ENCODE results near the gene PUM2.

PUM2 gene

GRCh38 chr2:20203072-20203471 is 147.6 kb downstream of the PUM2 start:
- Histone ChIP-seq H3K4me2 (ENCODE audit: low read depth, low read length) (no peak overlapping the region), H3K4me1 (ENCODE audit: low read length) (peaks cover 57% of the 10 kb centered on the region), H3K9me2 (replicated peaks; ENCODE audit: insufficient read depth, low read length) (no peaks in the 10 kb centered on the region), H3K27ac (ENCODE audit: low read length) (no peak overlapping the region), H3K27me3 (replicated peaks; ENCODE audit: insufficient read depth, low read length) (no peaks in the 10 kb centered on the region), H3K9me3 (replicated peaks; ENCODE audit: insufficient read depth, low read length) (no peaks in the 10 kb centered on the region), H3K9ac (ENCODE audit: low read length) (no peak overlapping the region), H3F3A (ENCODE audit: insufficient read depth, low read length) (peaks cover 80% of the 10 kb centered on the region), H4K20me1 (ENCODE audit: insufficient read depth, low read length) (no peaks in the 10 kb centered on the region), H3K79me2 (ENCODE audit: low read length) (peaks cover 60% of the 10 kb centered on the region), H3K36me3 (replicated peaks; ENCODE audit: insufficient read depth, low read length) (peaks cover 26% of the 10 kb centered on the region), H3K4me3 (ENCODE audit: low read length) (no peak overlapping the region), H2AFZ (ENCODE audit: low read length) (no peak overlapping the region)
- DNase-seq, result no peak
- no peak for TF ChIP-seq CTCF (IDR thresholded peaks at IDR 0.05; ENCODE audit: low read length)
- TF ChIP-seq EZH2 (optimal IDR thresholded peaks at IDR 0.05; ENCODE audit: low read depth, low read length), result no peak
- no peak for TF ChIP-seq EZH2phosphoT487 (IDR thresholded peaks at IDR 0.05; ENCODE audit: low read length)

GRCh38 chr2:20201671-20202070 is 149.0 kb downstream of the PUM2 start:
- peaks cover 26% of the 10 kb centered on the region for H3K36me3 ChIP-seq (replicated peaks; ENCODE audit: insufficient read depth, low read length)
- peaks cover 52% of the 10 kb centered on the region for H3K4me1 ChIP-seq (ENCODE audit: low read length)
- no peak overlapping the region for H3K27ac ChIP-seq (ENCODE audit: low read length)

GRCh38 chr2:20200697-20201555 is 149.7 kb downstream of the PUM2 start:
- Histone ChIP-seq H3K4me3 (ENCODE audit: low read length) (no peak overlapping the region), H3K4me2 (ENCODE audit: low read depth, low read length) (no peak overlapping the region), H3K36me3 (replicated peaks; ENCODE audit: insufficient read depth, low read length) (peaks cover 26% of the 10 kb centered on the region), H3K27me3 (replicated peaks; ENCODE audit: insufficient read depth, low read length) (no peaks in the 10 kb centered on the region), H3K4me1 (ENCODE audit: low read length) (peaks cover 45% of the 10 kb centered on the region), H3K9me3 (replicated peaks; ENCODE audit: insufficient read depth, low read length) (no peaks in the 10 kb centered on the region), H3K27ac (ENCODE audit: low read length) (no peak overlapping the region; the same call in 1 of the 2 replicates), H4K20me1 (ENCODE audit: insufficient read depth, low read length) (no peaks in the 10 kb centered on the region), H3K9ac (ENCODE audit: low read length) (no peak overlapping the region), H2AFZ (ENCODE audit: low read length) (no peak overlapping the region), H3K79me2 (ENCODE audit: low read length) (peaks cover 44% of the 10 kb centered on the region), H3F3A (ENCODE audit: insufficient read depth, low read length) (peaks cover 65% of the 10 kb centered on the region), H3K9me2 (replicated peaks; ENCODE audit: insufficient read depth, low read length) (no peaks in the 10 kb centered on the region)
- DNase-seq, result no peak
- TF ChIP-seq EZH2 (optimal IDR thresholded peaks at IDR 0.05; ENCODE audit: low read depth, low read length) (no peak), CTCF (IDR thresholded peaks at IDR 0.05; ENCODE audit: low read length) (no peak), EZH2phosphoT487 (IDR thresholded peaks at IDR 0.05; ENCODE audit: low read length) (no peak)

More at GRCh38 chr2:20201671-20202070, 149.0 kb downstream of the PUM2 start:
- H4K20me1 ChIP-seq (ENCODE audit: insufficient read depth, low read length), result no peaks in the 10 kb centered on the region
- no peak overlapping the region for H3K4me3 ChIP-seq (ENCODE audit: low read length)
- no peaks in the 10 kb centered on the region for H3K27me3 ChIP-seq (replicated peaks; ENCODE audit: insufficient read depth, low read length)
- no peak overlapping the region for H3K9ac ChIP-seq (ENCODE audit: low read length)
- H3K9me2 ChIP-seq (replicated peaks; ENCODE audit: insufficient read depth, low read length), result no peaks in the 10 kb centered on the region
- no peak for DNase-seq
- no peaks in the 10 kb centered on the region for H3K9me3 ChIP-seq (replicated peaks; ENCODE audit: insufficient read depth, low read length)
- TF ChIP-seq CTCF (IDR thresholded peaks at IDR 0.05; ENCODE audit: low read length) (no peak), EZH2 (optimal IDR thresholded peaks at IDR 0.05; ENCODE audit: low read depth, low read length) (no peak), EZH2phosphoT487 (IDR thresholded peaks at IDR 0.05; ENCODE audit: low read length) (no peak)
- H3F3A ChIP-seq (ENCODE audit: insufficient read depth, low read length), result peaks cover 72% of the 10 kb centered on the region
- no peak overlapping the region for H2AFZ ChIP-seq (ENCODE audit: low read length)
- H3K4me2 ChIP-seq (ENCODE audit: low read depth, low read length), result no peak overlapping the region
- peaks cover 51% of the 10 kb centered on the region for H3K79me2 ChIP-seq (ENCODE audit: low read length)

Data from MM.1S (cell line).